Natural killer cell (primary cell): ENCODE data around the gene YTHDF1. TPM values are rescaled to one million over a fixed set of nuclear protein-coding genes. Genes with fewer than 3 reads are reported as not detected.

Experiments
- ATAC-seq, 3 donors: fragments of 150-1000 bp in 2 of 3; fragments of 200-7000 bp in 1 of 3; cut with Tn5 transposase; 1 replicate in 1 of 3; 2 replicates in 2 of 3; pipeline ENCODE4 v1.10.0; 2021; ENCODE audit warnings: mild to moderate bottlenecking in 2 of 3, moderate library complexity in 2 of 3
- DNase-seq, 2 donors: peaks; one replicate each; pipeline versions ENCODE4 v3.0.0 to v3.0.0-alpha.2; 2013 to 2021; ENCODE audit warnings: mixed read lengths in 1 of 2
- H3K27ac ChIP-seq: one replicate; pipeline ENCODE4 v1.5.1; 2013; ENCODE audit warnings: mild to moderate bottlenecking, low read length
- H3K27me3 ChIP-seq: one replicate; pipeline ENCODE4 v1.6.1; 2013; ENCODE audit warnings: low read length; ENCODE audit not compliant: control insufficient read depth, insufficient read depth
- H3K36me3 ChIP-seq: one replicate; pipeline ENCODE4 v1.6.1; 2013; ENCODE audit warnings: low read length; ENCODE audit not compliant: control insufficient read depth, insufficient read depth
- H3K4me1 ChIP-seq: one replicate; pipeline ENCODE4 v1.6.1; 2013; ENCODE audit warnings: low read length; ENCODE audit not compliant: control insufficient read depth, insufficient read depth
- H3K4me3 ChIP-seq: one replicate; pipeline ENCODE4 v1.5.1; 2013; ENCODE audit warnings: low read length
- H3K9me3 ChIP-seq: one replicate; pipeline ENCODE4 v1.6.1; 2013; ENCODE audit warnings: low read length; ENCODE audit not compliant: control insufficient read depth, insufficient read depth
- H3K27ac Mint-ChIP-seq, 2 donors: one replicate each; pipeline ENCODE4 v1.8.0; 2022; ENCODE audit warnings: mild to moderate bottlenecking in 2 of 2, mixed read lengths in 2 of 2, moderate library complexity in 1 of 2
- H3K27me3 Mint-ChIP-seq, 2 donors: one replicate each; pipeline ENCODE4 v1.8.0; 2022; ENCODE audit warnings: low read depth in 2 of 2, mixed read lengths in 2 of 2
- H3K36me3 Mint-ChIP-seq: one replicate; pipeline ENCODE4 v1.8.0; 2022; ENCODE audit warnings: mixed read lengths
- H3K4me1 Mint-ChIP-seq, 2 donors: one replicate each; pipeline ENCODE4 v1.8.0; 2022; ENCODE audit warnings: mixed read lengths in 2 of 2
- H3K4me3 Mint-ChIP-seq: one replicate; pipeline ENCODE4 v1.8.0; 2022; ENCODE audit warnings: mild to moderate bottlenecking, moderate library complexity, mixed read lengths
- H3K9me3 Mint-ChIP-seq, 2 donors: one replicate each; pipeline ENCODE4 v1.8.0; 2022; ENCODE audit warnings: mixed read lengths in 2 of 2
- CTCF ChIP-seq: fragments of 200-600 bp; IDR thresholded peaks from one replicate; pipeline ENCODE4 v1.8.0; 2022; ENCODE audit warnings: antibody characterized with exemption
- WGBS: methylation state at CpG from one replicate; pipeline ENCODE4 v1.1.7; 2013; ENCODE audit warnings: missing lambda C conversion rate; ENCODE audit not compliant: insufficient coverage; 5-methylcytosine and 5-hydroxymethylcytosine counted together
- intact Hi-C: fragments of 100-400 bp; cut with micrococcal nuclease; formaldehyde crosslinking; loops from one replicate; pipeline ENCODE4 v1.14.2; 2022
- total RNA-seq, 4 donors: library from RNA; stranded (reverse); fragments of 120-200 nt in 1 of 4; gene quantifications; one replicate each; pipeline versions ENCODE4 v1.2.3 to v1.2.4, GENCODE V29; 2013 to 2022

Gene YTHDF1
- total RNA-seq, 3 donors from 2014 or later (not counting 1 experiment from before 2014, with no cell fraction given) = 39.1 to 43.1 (median 41.0) TPM

- intact Hi-C loops = no loop called here
- DNase-seq (no peak), ATAC-seq (no peak)
- no peaks in the 10 kb centered on the region for H3K9me3 ChIP-seq
- 92% methylated on average over 26 of the region's 26 CpGs for WGBS
- no peaks in the 10 kb centered on the region for H3K36me3 Mint-ChIP-seq
- H3K36me3 ChIP-seq = no peaks in the 10 kb centered on the region
- no peak overlapping the region for H3K27ac Mint-ChIP-seq
- no peaks in the 10 kb centered on the region for H3K9me3 Mint-ChIP-seq
- no peaks in the 10 kb centered on the region for H3K4me1 Mint-ChIP-seq
- no peaks in the 10 kb centered on the region for H3K4me1 ChIP-seq
- no peak overlapping the region for H3K4me3 ChIP-seq
- H3K27ac ChIP-seq = no peak overlapping the region
- no peaks in the 10 kb centered on the region for H3K27me3 ChIP-seq
- peaks cover 1 to 7% of the 10 kb centered on the region in 2 donors for H3K27me3 Mint-ChIP-seq
- no peak for TF ChIP-seq CTCF
- no peak overlapping the region for H3K4me3 Mint-ChIP-seq
These were observed 49.5 kb downstream of the YTHDF1 start for GRCh38 chr20:63166193-63167020.

- WGBS = 90% methylated on average over 25 of the region's 25 CpGs
- Histone ChIP-seq H3K27me3 (no peaks in the 10 kb centered on the region), H3K27ac (no peak overlapping the region), H3K4me1 (no peaks in the 10 kb centered on the region), H3K36me3 (no peaks in the 10 kb centered on the region), H3K4me3 (no peak overlapping the region), H3K9me3 (no peaks in the 10 kb centered on the region)
- H3K9me3 Mint-ChIP-seq = no peaks in the 10 kb centered on the region
- DNase-seq (no peak), ATAC-seq (no peak)
- H3K27ac Mint-ChIP-seq = no peak overlapping the region
- H3K36me3 Mint-ChIP-seq = no peaks in the 10 kb centered on the region
- TF ChIP-seq CTCF = no peak
- H3K4me1 Mint-ChIP-seq = no peaks in the 10 kb centered on the region
- no peak overlapping the region for H3K4me3 Mint-ChIP-seq
- intact Hi-C loops = no loop called here
- peaks cover 0 to 4% of the 10 kb centered on the region in 2 donors for H3K27me3 Mint-ChIP-seq
These were observed 50.4 kb downstream of the YTHDF1 start for GRCh38 chr20:63165356-63166192.

GRCh38 chr20:63164484-63165355 is 51.2 kb downstream of the YTHDF1 start:
- H3K4me3 Mint-ChIP-seq = no peak overlapping the region
- Histone ChIP-seq H3K27me3 (no peaks in the 10 kb centered on the region), H3K36me3 (no peaks in the 10 kb centered on the region), H3K4me1 (no peaks in the 10 kb centered on the region), H3K27ac (no peak overlapping the region), H3K4me3 (no peak overlapping the region), H3K9me3 (no peaks in the 10 kb centered on the region)
- intact Hi-C loops = no loop called here
- H3K27ac Mint-ChIP-seq = no peak overlapping the region
- ATAC-seq = no peak
- H3K27me3 Mint-ChIP-seq = peaks cover 0 to 4% of the 10 kb centered on the region in 2 donors
- no peak for TF ChIP-seq CTCF
- H3K9me3 Mint-ChIP-seq = no peaks in the 10 kb centered on the region
- no peaks in the 10 kb centered on the region for H3K36me3 Mint-ChIP-seq
- WGBS = 83% methylated on average over 24 of the region's 24 CpGs
- no peak for DNase-seq
- H3K4me1 Mint-ChIP-seq = no peaks in the 10 kb centered on the region
